ENCODE results near the gene PLCB4.

DNA sequence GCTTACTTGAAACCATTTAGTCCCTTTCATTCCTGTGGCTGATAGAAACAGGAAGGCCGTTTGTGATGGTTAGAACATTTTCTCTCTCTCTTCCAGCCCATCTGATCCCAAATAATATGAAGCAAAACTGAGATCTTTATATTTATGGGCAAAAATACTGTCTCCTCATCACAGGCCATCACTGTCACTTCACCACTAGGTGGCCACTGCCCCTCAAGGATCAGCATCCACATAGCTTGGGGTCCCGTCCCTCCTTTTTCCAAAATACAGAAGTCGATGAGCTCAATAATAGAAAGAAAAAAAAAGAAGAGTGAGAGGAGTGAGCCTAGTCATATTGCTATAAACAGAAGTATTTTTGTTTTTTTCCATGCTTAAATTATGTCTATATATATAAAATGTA is 399.1 kb downstream of the PLCB4 start:
- TF ChIP-seq, protein P1, sequence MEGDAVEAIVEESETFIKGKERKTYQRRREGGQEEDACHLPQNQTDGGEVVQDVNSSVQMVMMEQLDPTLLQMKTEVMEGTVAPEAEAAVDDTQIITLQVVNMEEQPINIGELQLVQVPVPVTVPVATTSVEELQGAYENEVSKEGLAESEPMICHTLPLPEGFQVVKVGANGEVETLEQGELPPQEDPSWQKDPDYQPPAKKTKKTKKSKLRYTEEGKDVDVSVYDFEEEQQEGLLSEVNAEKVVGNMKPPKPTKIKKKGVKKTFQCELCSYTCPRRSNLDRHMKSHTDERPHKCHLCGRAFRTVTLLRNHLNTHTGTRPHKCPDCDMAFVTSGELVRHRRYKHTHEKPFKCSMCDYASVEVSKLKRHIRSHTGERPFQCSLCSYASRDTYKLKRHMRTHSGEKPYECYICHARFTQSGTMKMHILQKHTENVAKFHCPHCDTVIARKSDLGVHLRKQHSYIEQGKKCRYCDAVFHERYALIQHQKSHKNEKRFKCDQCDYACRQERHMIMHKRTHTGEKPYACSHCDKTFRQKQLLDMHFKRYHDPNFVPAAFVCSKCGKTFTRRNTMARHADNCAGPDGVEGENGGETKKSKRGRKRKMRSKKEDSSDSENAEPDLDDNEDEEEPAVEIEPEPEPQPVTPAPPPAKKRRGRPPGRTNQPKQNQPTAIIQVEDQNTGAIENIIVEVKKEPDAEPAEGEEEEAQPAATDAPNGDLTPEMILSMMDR (conservative IDR thresholded peaks at IDR 0.05 in 1 of 2, IDR thresholded peaks at IDR 0.05 in 1 of 2; ENCODE audit: extremely low read depth in 1 of 2, insufficient read depth in 1 of 2, low read depth in 1 of 2, low read length in 2 of 2), result peak; percentile 61 to 67
- no peak for TF ChIP-seq EZH2 (IDR thresholded peaks at IDR 0.05; ENCODE audit: borderline replicate concordance, low read length)
